ENCODE measurements around the gene DMRT3. TPM values are rescaled to one million over a fixed set of nuclear protein-coding genes. Genes with fewer than 3 reads are reported as not detected.
"Not testable (repeated sequence)": the region's sequence is repeated elsewhere in the genome, so short reads cannot be mapped to it uniquely, and the experiment has no call there.

DMRT3 gene
- total and polyA plus RNA-seq, 4 donors, result not detected

DNA sequence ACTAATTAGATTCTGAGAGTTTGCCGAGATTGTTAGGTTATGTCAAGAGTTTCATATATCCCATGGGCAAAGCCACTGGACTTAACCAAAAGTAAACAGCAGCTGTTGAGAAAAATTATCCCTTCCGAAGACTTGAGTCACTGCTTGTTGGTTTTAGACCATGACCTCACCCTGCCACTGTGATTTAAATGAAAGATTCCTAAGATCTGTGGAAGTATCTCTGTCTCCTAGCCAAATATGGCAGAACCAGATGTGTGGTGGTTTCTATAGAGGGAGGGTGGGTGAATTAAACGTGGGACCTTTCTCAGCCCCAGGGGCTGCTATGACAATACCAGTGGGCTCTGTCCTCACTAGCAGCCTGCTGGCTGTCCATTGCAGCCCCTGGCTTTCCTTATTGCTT lies 19.3 kb downstream of the DMRT3 start:
- no peak overlapping the region for H3K9ac ChIP-seq (ENCODE audit: low read depth in 1 of 2, low read length in 2 of 2)
- H3K27ac ChIP-seq (ENCODE audit: low read depth in 1 of 2, low read length in 2 of 2), result no peak overlapping the region
- H3K27me3 ChIP-seq (ENCODE audit: control insufficient read depth in 4 of 4, insufficient read depth in 4 of 4, low read length in 3 of 4), result no peaks in the 10 kb centered on the region
- no peak for DNase-seq (ENCODE audit: low spot score)
- H3K4me1 ChIP-seq (ENCODE audit: control insufficient read depth in 4 of 4, insufficient read depth in 4 of 4, low read length in 3 of 4), result no peaks in the 10 kb centered on the region
- no peaks in the 10 kb centered on the region for H3K36me3 ChIP-seq (ENCODE audit: control insufficient read depth in 4 of 4, insufficient read depth in 3 of 4, low read depth in 1 of 4, low read length in 3 of 4)
- WGBS, result 50% methylated on average over 3 of the region's 3 CpGs
- peaks cover 0 to 1% (median 0%) of the 10 kb centered on the region in 4 donors for H3K9me3 ChIP-seq (ENCODE audit: control insufficient read depth in 4 of 4, low read length in 3 of 4)
- no peak overlapping the region for H3K4me3 ChIP-seq (ENCODE audit: low read depth in 1 of 3, low read length in 3 of 3)
- TF ChIP-seq, protein P1, sequence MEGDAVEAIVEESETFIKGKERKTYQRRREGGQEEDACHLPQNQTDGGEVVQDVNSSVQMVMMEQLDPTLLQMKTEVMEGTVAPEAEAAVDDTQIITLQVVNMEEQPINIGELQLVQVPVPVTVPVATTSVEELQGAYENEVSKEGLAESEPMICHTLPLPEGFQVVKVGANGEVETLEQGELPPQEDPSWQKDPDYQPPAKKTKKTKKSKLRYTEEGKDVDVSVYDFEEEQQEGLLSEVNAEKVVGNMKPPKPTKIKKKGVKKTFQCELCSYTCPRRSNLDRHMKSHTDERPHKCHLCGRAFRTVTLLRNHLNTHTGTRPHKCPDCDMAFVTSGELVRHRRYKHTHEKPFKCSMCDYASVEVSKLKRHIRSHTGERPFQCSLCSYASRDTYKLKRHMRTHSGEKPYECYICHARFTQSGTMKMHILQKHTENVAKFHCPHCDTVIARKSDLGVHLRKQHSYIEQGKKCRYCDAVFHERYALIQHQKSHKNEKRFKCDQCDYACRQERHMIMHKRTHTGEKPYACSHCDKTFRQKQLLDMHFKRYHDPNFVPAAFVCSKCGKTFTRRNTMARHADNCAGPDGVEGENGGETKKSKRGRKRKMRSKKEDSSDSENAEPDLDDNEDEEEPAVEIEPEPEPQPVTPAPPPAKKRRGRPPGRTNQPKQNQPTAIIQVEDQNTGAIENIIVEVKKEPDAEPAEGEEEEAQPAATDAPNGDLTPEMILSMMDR (IDR thresholded peaks at IDR 0.05; ENCODE audit: low read depth, low read length, missing input control), result no peak
- TF ChIP-seq RAD21 (IDR thresholded peaks at IDR 0.05) (no peak), HNF4G (IDR thresholded peaks at IDR 0.05) (no peak), JUND (IDR thresholded peaks at IDR 0.05) (no peak), GABPA (IDR thresholded peaks at IDR 0.05 in 1 of 2, conservative IDR thresholded peaks at IDR 0.05 in 1 of 2) (no peak), NR2F2 (IDR thresholded peaks at IDR 0.05) (no peak)
- TF ChIP-seq, protein P2, sequence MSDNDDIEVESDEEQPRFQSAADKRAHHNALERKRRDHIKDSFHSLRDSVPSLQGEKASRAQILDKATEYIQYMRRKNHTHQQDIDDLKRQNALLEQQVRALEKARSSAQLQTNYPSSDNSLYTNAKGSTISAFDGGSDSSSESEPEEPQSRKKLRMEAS (IDR thresholded peaks at IDR 0.05), result no peak
- TF ChIP-seq, protein P3, sequence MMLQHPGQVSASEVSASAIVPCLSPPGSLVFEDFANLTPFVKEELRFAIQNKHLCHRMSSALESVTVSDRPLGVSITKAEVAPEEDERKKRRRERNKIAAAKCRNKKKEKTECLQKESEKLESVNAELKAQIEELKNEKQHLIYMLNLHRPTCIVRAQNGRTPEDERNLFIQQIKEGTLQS (IDR thresholded peaks at IDR 0.05), result no peak

DNA sequence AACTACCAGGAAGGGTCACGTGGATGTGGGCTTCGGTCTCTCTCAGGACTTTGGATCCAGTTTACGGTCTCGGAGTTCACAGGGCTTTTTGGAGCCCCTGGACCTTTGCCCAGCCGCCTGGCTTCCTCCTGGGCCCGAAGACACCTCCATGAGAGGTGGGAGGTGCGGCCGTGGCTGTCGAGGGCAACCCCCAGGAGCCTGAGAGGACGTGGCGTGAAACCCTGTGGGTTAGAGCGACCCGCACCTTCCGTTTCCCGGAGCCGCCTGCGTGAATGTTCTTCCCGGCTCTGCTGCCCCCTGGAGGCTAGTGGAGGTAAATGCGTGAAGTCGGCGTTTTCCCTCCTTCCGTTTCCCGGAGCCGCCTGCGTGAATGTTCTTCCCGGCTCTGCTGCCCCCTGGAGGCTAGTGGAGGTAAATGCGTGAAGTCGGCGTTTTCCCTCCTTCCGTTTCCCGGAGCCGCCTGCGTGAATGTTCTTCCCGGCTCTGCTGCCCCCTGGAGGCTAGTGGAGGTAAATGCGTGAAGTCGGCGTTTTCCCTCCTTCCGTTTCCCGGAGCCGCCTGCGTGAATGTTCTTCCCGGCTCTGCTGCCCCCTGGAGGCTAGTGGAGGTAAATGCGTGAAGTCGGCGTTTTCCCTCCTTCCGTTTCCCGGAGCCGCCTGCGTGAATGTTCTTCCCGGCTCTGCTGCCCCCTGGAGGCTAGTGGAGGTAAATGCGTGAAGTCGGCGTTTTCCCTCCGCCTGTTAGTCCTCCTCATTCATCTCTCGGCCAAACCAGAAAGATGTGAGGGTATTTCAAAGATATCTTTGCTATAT lies 22.1 kb downstream of the DMRT3 start:
- H3K9me3 ChIP-seq (ENCODE audit: control insufficient read depth in 4 of 4, low read length in 3 of 4); H3K36me3 ChIP-seq (ENCODE audit: control insufficient read depth in 4 of 4, insufficient read depth in 3 of 4, low read depth in 1 of 4, low read length in 3 of 4); H3K4me3 ChIP-seq (ENCODE audit: low read depth in 1 of 3, low read length in 3 of 3); DNase-seq (ENCODE audit: low spot score); H3K4me1 ChIP-seq (ENCODE audit: control insufficient read depth in 4 of 4, insufficient read depth in 4 of 4, low read length in 3 of 4); H3K27ac ChIP-seq (ENCODE audit: low read depth in 1 of 2, low read length in 2 of 2); H3K9ac ChIP-seq (ENCODE audit: low read depth in 1 of 2, low read length in 2 of 2); H3K27me3 ChIP-seq (ENCODE audit: control insufficient read depth in 4 of 4, insufficient read depth in 4 of 4, low read length in 3 of 4): not testable (repeated sequence)
- WGBS, result 72% methylated on average over 27 of the region's 55 CpGs
- TF ChIP-seq RAD21 (IDR thresholded peaks at IDR 0.05), result peak in 1 of 2 donors; percentile 39

DNA sequence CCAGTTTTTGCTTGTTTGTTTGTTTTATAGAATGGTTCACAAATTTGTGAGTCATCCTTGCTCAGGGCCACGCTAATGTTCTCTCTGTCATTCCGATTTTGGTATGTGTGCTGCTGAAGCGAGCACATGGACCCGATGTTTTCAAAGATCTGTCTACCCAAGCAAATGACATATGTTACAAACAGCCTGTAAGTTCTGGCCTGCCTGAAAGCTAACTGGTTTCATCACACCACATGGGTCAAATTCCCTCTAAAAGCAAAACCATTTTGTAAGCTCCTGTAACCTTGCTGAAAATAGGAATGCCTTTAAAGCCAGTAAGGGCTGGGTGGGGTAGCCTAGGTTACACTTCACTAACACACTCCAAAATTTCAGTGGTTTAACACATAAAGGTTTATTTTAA lies 25.4 kb downstream of the DMRT3 start:
- H3K9me3 ChIP-seq (ENCODE audit: control insufficient read depth in 4 of 4, low read length in 3 of 4), result peaks cover 0 to 1% (median 0%) of the 10 kb centered on the region in 4 donors
- WGBS, result 88% methylated on average over 4 of the region's 4 CpGs
- H3K27me3 ChIP-seq (ENCODE audit: control insufficient read depth in 4 of 4, insufficient read depth in 4 of 4, low read length in 3 of 4), result no peaks in the 10 kb centered on the region
- H3K36me3 ChIP-seq (ENCODE audit: control insufficient read depth in 4 of 4, insufficient read depth in 3 of 4, low read depth in 1 of 4, low read length in 3 of 4), result no peaks in the 10 kb centered on the region
- no peak overlapping the region for H3K9ac ChIP-seq (ENCODE audit: low read depth in 1 of 2, low read length in 2 of 2)
- DNase-seq (ENCODE audit: low spot score), result no peak
- H3K4me1 ChIP-seq (ENCODE audit: control insufficient read depth in 4 of 4, insufficient read depth in 4 of 4, low read length in 3 of 4), result no peaks in the 10 kb centered on the region
- no peak overlapping the region for H3K4me3 ChIP-seq (ENCODE audit: low read depth in 1 of 3, low read length in 3 of 3)
- H3K27ac ChIP-seq (ENCODE audit: low read depth in 1 of 2, low read length in 2 of 2), result no peak overlapping the region
- TF ChIP-seq SP1 (IDR thresholded peaks at IDR 0.05), result no peak
- TF ChIP-seq RXRA (IDR thresholded peaks at IDR 0.05), result no peak
- no peak for TF ChIP-seq FOXA1 (IDR thresholded peaks at IDR 0.05)
- TF ChIP-seq, protein P4, sequence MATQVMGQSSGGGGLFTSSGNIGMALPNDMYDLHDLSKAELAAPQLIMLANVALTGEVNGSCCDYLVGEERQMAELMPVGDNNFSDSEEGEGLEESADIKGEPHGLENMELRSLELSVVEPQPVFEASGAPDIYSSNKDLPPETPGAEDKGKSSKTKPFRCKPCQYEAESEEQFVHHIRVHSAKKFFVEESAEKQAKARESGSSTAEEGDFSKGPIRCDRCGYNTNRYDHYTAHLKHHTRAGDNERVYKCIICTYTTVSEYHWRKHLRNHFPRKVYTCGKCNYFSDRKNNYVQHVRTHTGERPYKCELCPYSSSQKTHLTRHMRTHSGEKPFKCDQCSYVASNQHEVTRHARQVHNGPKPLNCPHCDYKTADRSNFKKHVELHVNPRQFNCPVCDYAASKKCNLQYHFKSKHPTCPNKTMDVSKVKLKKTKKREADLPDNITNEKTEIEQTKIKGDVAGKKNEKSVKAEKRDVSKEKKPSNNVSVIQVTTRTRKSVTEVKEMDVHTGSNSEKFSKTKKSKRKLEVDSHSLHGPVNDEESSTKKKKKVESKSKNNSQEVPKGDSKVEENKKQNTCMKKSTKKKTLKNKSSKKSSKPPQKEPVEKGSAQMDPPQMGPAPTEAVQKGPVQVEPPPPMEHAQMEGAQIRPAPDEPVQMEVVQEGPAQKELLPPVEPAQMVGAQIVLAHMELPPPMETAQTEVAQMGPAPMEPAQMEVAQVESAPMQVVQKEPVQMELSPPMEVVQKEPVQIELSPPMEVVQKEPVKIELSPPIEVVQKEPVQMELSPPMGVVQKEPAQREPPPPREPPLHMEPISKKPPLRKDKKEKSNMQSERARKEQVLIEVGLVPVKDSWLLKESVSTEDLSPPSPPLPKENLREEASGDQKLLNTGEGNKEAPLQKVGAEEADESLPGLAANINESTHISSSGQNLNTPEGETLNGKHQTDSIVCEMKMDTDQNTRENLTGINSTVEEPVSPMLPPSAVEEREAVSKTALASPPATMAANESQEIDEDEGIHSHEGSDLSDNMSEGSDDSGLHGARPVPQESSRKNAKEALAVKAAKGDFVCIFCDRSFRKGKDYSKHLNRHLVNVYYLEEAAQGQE (IDR thresholded peaks at IDR 0.05), result no peak
- TF ChIP-seq, protein P3 (IDR thresholded peaks at IDR 0.05), result no peak
- no peak for TF ChIP-seq JUND (IDR thresholded peaks at IDR 0.05)
- TF ChIP-seq RAD21 (IDR thresholded peaks at IDR 0.05), result no peak
- TF ChIP-seq, protein P2 (IDR thresholded peaks at IDR 0.05), result no peak
- no peak for TF ChIP-seq HNF4G (IDR thresholded peaks at IDR 0.05)
- TF ChIP-seq FOXA2 (IDR thresholded peaks at IDR 0.05), result no peak
- TF ChIP-seq GABPA (IDR thresholded peaks at IDR 0.05 in 1 of 2, conservative IDR thresholded peaks at IDR 0.05 in 1 of 2), result no peak
- TF ChIP-seq YY1 (IDR thresholded peaks at IDR 0.05), result no peak
- no peak for TF ChIP-seq HNF4A (conservative IDR thresholded peaks at IDR 0.05)
- no peak for TF ChIP-seq TAF1 (conservative IDR thresholded peaks at IDR 0.05)
- no peak for TF ChIP-seq EGR1 (IDR thresholded peaks at IDR 0.05; ENCODE audit: low read depth in 2 of 2)
- TF ChIP-seq, protein P5, sequence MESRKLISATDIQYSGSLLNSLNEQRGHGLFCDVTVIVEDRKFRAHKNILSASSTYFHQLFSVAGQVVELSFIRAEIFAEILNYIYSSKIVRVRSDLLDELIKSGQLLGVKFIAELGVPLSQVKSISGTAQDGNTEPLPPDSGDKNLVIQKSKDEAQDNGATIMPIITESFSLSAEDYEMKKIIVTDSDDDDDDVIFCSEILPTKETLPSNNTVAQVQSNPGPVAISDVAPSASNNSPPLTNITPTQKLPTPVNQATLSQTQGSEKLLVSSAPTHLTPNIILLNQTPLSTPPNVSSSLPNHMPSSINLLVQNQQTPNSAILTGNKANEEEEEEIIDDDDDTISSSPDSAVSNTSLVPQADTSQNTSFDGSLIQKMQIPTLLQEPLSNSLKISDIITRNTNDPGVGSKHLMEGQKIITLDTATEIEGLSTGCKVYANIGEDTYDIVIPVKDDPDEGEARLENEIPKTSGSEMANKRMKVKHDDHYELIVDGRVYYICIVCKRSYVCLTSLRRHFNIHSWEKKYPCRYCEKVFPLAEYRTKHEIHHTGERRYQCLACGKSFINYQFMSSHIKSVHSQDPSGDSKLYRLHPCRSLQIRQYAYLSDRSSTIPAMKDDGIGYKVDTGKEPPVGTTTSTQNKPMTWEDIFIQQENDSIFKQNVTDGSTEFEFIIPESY (IDR thresholded peaks at IDR 0.05), result no peak
